ENCODE results near the gene GPR34.

The GPR34 gene

GRCh38 chrX:41677183-41678060, 11.4 kb upstream of the GPR34 start:
- TF ChIP-seq ZNF274 (IDR thresholded peaks at IDR 0.05; ENCODE audit: low read depth, low read length) = no peak
- H3K4me3 ChIP-seq (ENCODE audit: low read length) = no peak overlapping the region

DNA sequence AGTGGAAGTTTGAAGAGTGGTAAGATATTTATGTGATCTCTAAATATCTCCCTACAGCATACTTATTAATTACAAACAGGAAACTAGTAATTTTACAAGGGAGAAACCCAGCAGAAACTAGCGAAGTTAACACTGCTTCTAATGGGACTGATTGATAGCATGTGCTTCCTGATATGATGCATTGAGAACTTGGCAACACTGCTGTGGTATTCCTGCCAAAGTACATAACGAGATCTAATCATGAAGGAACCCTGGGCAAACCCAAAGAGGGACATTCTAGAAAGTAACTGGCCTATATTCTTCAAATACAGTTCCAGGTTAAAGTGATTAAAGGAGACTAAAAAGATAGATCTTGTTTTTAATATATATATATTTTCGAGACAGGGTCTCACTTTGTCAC, 4.6 kb upstream of the GPR34 start:
- H3K4me3 ChIP-seq (ENCODE audit: low read length) = no peak overlapping the region
- no peak for TF ChIP-seq ZNF274 (IDR thresholded peaks at IDR 0.05; ENCODE audit: low read depth, low read length)

- H3K4me3 ChIP-seq (ENCODE audit: low read length) = no peak overlapping the region
- TF ChIP-seq ZNF274 (IDR thresholded peaks at IDR 0.05; ENCODE audit: low read depth, low read length) = no peak
Measured at GRCh38 chrX:41684940-41685339, 3.8 kb upstream of the GPR34 start.

- TF ChIP-seq ZNF274 (IDR thresholded peaks at IDR 0.05; ENCODE audit: low read depth, low read length) = no peak
- no peak overlapping the region for H3K4me3 ChIP-seq (ENCODE audit: low read length)
Measured at GRCh38 chrX:41686788-41687187, 2.0 kb upstream of the GPR34 start.

DNA sequence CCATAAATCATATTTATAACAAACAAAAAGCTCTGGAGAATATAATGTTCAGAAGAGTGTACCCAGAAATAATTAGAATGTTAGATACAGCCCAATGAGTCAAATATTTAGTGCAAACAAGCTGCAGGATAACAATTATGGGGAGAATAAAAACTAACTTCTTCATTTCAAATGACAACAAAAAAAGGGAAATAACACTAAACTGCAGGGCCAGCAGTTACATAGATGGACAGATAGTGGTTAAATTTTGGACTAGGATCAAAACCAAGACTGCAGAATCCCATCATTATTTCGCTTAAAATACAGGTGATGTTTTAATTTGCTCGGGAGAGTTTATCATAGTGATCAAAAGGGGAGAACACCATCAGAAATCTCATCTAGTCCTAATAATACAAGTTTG, 617 bp upstream of the GPR34 start:
- no peak for TF ChIP-seq ZNF274 (IDR thresholded peaks at IDR 0.05; ENCODE audit: low read depth, low read length)
- H3K4me3 ChIP-seq (ENCODE audit: low read length) = no peak overlapping the region

- H3K4me3 ChIP-seq (ENCODE audit: low read length) = no peak overlapping the region
- no peak for TF ChIP-seq ZNF274 (IDR thresholded peaks at IDR 0.05; ENCODE audit: low read depth, low read length)
Measured at GRCh38 chrX:41689711-41690110, 938 bp downstream of the GPR34 start.

DNA sequence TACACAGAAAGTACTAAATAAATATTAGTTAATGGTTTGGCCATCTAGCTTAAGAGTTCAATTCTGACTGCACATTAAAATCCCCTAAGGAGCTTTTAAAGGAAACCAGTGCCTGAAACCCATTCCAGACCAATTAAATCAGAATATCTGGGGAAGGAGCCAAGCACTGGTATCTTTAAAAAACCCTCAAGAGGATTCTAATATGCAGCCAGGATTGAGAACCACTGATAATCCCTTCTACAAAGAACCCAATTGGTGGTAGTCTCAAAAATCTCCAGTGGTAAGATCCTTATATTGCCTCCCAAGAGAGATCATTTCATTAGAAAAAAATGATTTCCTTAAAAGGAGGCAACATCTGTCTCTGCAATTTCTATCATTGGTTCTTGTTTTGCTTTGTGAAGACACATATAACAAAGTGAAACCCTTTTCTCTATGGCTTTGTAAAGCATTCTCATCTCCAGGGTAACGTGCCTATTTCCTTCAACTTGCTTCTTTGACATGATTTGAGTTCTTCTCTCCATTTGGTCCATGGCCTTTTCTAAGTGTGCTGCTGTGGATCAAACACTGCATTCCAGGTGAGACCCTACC, 3.5 kb downstream of the GPR34 start:
- no peak for TF ChIP-seq ZNF274 (IDR thresholded peaks at IDR 0.05; ENCODE audit: low read depth, low read length)

GRCh38 chrX:41693024-41693423, 4.3 kb downstream of the GPR34 start:
- TF ChIP-seq ZNF274 (IDR thresholded peaks at IDR 0.05; ENCODE audit: low read depth, low read length) = no peak
- no peak overlapping the region for H3K4me3 ChIP-seq (ENCODE audit: low read length)

More for the DNA sequence above, 3.5 kb downstream of the GPR34 start:
- H3K4me3 ChIP-seq (ENCODE audit: low read length) = no peak overlapping the region

- TF ChIP-seq ZNF274 (IDR thresholded peaks at IDR 0.05; ENCODE audit: low read depth, low read length) = no peak
- no peak overlapping the region for H3K4me3 ChIP-seq (ENCODE audit: low read length)
Measured at GRCh38 chrX:41695426-41695825, 6.7 kb downstream of the GPR34 start.

GRCh38 chrX:41703574-41704029, 14.8 kb downstream of the GPR34 start:
- no peak for TF ChIP-seq ZNF274 (IDR thresholded peaks at IDR 0.05; ENCODE audit: low read depth, low read length)
- H3K4me3 ChIP-seq (ENCODE audit: low read length) = no peak overlapping the region

DNA sequence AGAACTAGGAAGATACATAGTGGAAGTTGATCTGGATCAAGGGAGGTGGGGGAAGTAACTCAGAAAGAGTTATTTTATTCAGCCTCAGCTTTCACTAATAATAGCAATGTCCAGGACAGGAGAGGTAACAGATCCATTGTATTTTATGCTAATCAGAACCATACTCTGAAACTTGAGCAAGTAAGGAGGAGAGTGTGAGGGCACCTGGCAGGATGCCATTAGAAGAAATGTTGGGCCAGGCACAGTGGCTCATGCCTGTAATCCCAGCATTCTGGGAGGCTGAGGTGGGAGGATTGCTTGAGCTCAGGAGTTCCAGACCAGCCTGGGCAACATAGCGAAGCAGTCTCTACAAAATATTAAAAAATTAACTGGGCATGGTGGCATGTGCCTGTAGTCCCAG, 16.3 kb downstream of the GPR34 start:
- TF ChIP-seq ZNF274 (IDR thresholded peaks at IDR 0.05; ENCODE audit: low read depth, low read length) = no peak
- H3K4me3 ChIP-seq (ENCODE audit: low read length) = no peak overlapping the region

DNA sequence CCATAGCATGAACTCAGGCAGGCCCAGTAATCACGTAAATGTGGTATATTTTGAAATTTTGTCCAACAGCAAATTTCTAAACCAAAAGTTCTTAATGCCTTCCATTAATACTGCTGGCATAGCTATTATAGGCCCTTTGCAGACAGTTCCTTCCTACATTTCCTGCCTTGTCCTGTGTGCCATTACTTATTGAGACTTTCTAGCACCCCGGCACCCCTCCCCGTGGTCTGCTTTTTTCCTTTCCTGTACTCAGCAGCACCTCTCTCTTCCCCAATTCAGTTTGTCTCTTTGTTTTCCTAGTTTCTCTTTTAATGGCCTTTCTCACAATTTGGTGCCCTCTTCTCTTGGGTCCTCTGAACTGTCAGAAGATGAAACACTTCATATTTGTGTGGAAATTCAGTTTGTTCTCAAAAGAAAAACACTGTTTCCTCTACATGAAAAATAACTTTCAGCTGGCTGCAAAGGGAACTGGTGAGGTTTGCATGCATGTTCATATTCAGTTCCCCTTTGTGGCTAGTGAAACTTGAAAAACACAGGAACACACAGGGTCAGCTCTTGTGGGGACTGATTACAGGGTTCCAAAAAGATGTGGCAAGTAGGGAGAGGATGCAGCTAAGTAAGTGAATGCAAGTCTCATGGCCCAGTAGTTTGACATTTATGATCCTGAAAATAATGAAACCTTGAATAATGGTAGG, 17.1 kb downstream of the GPR34 start:
- no peak overlapping the region for H3K4me3 ChIP-seq (ENCODE audit: low read length)
- TF ChIP-seq ZNF274 (IDR thresholded peaks at IDR 0.05; ENCODE audit: low read depth, low read length) = no peak

DNA sequence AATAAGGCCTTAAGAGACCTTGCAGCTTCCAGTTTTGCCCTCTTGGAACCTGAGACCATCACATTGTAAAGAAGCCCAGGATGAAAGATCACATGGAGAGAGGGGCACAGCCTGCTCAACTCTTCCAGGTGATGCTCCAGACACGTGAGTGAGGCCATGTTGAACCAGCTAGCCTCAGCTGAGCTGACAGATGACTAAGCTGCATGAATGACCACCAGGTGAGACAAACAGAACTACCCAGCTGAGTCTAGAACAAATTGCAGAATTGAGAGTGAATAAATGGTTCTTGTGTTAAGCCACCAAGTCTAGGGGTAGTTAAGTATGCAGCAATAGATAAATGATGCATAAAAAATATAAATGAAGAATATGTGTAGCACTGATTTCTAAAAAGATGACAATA, 18.4 kb downstream of the GPR34 start:
- H3K4me3 ChIP-seq (ENCODE audit: low read length) = no peak overlapping the region
- TF ChIP-seq ZNF274 (IDR thresholded peaks at IDR 0.05; ENCODE audit: low read depth, low read length) = no peak

- no peak overlapping the region for H3K4me3 ChIP-seq (ENCODE audit: low read length)
- TF ChIP-seq ZNF274 (IDR thresholded peaks at IDR 0.05; ENCODE audit: low read depth, low read length) = no peak
Measured at GRCh38 chrX:41708486-41708885, 19.7 kb downstream of the GPR34 start.
